K562 (cell line): ENCODE results near the gene MYCBP2. TPM values are rescaled to one million over a fixed set of nuclear protein-coding genes. Genes with fewer than 3 reads are reported as not detected.

ENCODE experiments used
- ATAC-seq: fragments of 200-7000 bp; cut with Tn5 transposase; 3 replicates; pipeline ENCODE4 v1.9.1; 2020; ENCODE audit warnings: moderate library complexity
- BruUV-seq: library from RNA; stranded (reverse); fragments of 400-500 nt; replicated peaks from 2 replicates; lab custom pipeline; 2021; lab: Mats Ljungman, UMichigan
- CTCF ChIA-PET: fragments of 300-600 bp; formaldehyde crosslinking; extraction: SDS; loops from one replicate; lab custom pipeline; 2021; ENCODE audit warnings: low intra/inter-chr PET ratio; lab: Yijun Ruan, JAX
- POLR2A ChIA-PET: fragments of 300-600, 350-650 bp; sonication (Branson Sonifier 250); formaldehyde crosslinking; extraction: SDS; loops from one replicate; lab custom pipeline; 2021; ENCODE audit warnings: antibody characterized with exemption, inconsistent platforms; lab: Yijun Ruan, JAX
- DNase-seq, 4 experiments: peaks; one replicate each; pipeline versions ENCODE4 v3.0.0 to v3.0.0-alpha.2; 2011 to 2018; ENCODE audit warnings: low spot score in 3 of 4, mixed read lengths in 3 of 4; ENCODE audit errors: extremely low read depth in 1 of 4
- FAIRE-seq: peaks from 2 replicates; lab custom pipeline; 2011; peaks lifted over from hg19 to GRCh38; lab: Jason Lieb, UNC
- H2AFZ ChIP-seq: 2 replicates; pipeline ENCODE4 v1.6.0; 2011; ENCODE audit warnings: low read depth, low read length, control low read depth, inconsistent platforms
- H3K27ac ChIP-seq: fragments of 200-600 bp; 3 replicates; pipeline ENCODE4 v1.8.0; 2011; ENCODE audit warnings: low read depth, mild to moderate bottlenecking, control low read depth, inconsistent platforms, low read length, moderate library complexity, mixed read lengths; ENCODE audit errors: extremely low read depth
- H3K27me3 ChIP-seq, 2 experiments: fragments of 300-600 bp in 1 of 2; 2 replicates in 1 of 2; 3 replicates in 1 of 2; pipeline versions ENCODE4 v1.6.0 to v1.8.0; 2011; ENCODE audit warnings: inconsistent platforms in 2 of 2, low read length in 2 of 2, mild to moderate bottlenecking in 1 of 2, mixed read lengths in 1 of 2, moderate library complexity in 1 of 2; ENCODE audit not compliant: control insufficient read depth in 2 of 2, insufficient read depth in 2 of 2
- H3K36me3 ChIP-seq: fragments of 300-600 bp; 3 replicates; pipeline ENCODE4 v1.8.0; 2011; ENCODE audit warnings: mild to moderate bottlenecking, low read length, inconsistent platforms; ENCODE audit not compliant: control insufficient read depth, insufficient read depth
- H3K4me1 ChIP-seq, 2 experiments: fragments of 200-600 bp in 1 of 2; replicated peaks in 1 of 2; 2 replicates in 1 of 2; 3 replicates in 1 of 2; pipeline versions ENCODE4 v1.5.1 to v1.8.0; 2011; ENCODE audit warnings: inconsistent platforms in 2 of 2, low read length in 2 of 2, mild to moderate bottlenecking in 1 of 2, mixed read lengths in 1 of 2, moderate library complexity in 1 of 2; ENCODE audit not compliant: control insufficient read depth in 2 of 2, insufficient read depth in 2 of 2
- H3K4me2 ChIP-seq: 2 replicates; pipeline ENCODE4 v1.6.1; 2011; ENCODE audit warnings: low read length, control low read depth, inconsistent platforms, mixed read lengths; ENCODE audit not compliant: insufficient read depth
- H3K4me3 ChIP-seq: fragments of 200-600 bp; sonication (generic), shearing (Covaris generic); 2 replicates; pipeline ENCODE4 v1.5.1; 2016; ENCODE audit warnings: control low read depth, inconsistent platforms
- H3K79me2 ChIP-seq: fragments of 200-600 bp; 3 replicates; pipeline ENCODE4 v1.8.0; 2011; ENCODE audit warnings: low read length, inconsistent platforms; ENCODE audit not compliant: control insufficient read depth, insufficient read depth
- H3K9ac ChIP-seq, 2 experiments: 2 replicates each; pipeline versions ENCODE4 v1.6.0 to v1.6.1; 2011; ENCODE audit warnings: low read depth in 2 of 2, low read length in 2 of 2, control low read depth in 1 of 2, inconsistent platforms in 1 of 2, mild to moderate bottlenecking in 1 of 2, mixed read lengths in 1 of 2; ENCODE audit not compliant: insufficient read depth in 1 of 2
- H3K9me1 ChIP-seq: one replicate; pipeline ENCODE4 v1.6.0; 2011; ENCODE audit warnings: inconsistent platforms, mild to moderate bottlenecking, low read length, moderate library complexity; ENCODE audit not compliant: control insufficient read depth, insufficient read depth
- H3K9me3 ChIP-seq: replicated peaks from 2 replicates; pipeline ENCODE4 v1.5.1; 2011; ENCODE audit warnings: low read depth, low read length, inconsistent platforms; ENCODE audit not compliant: control insufficient read depth, insufficient read depth
- H4K20me1 ChIP-seq: replicated peaks from 2 replicates; pipeline ENCODE4 v1.6.1; 2011; ENCODE audit warnings: low read length, inconsistent platforms, mixed read lengths; ENCODE audit not compliant: control insufficient read depth, insufficient read depth
- DPF2 ChIP-seq: fragments of 450-650 bp; IDR thresholded peaks from 2 replicates; pipeline ENCODE4 v1.6.1; 2016
- HDGF ChIP-seq: fragments of 450-650 bp; IDR thresholded peaks from 2 replicates; pipeline ENCODE4 v1.6.1; 2016
- NFIC ChIP-seq: fragments of 450-650 bp; IDR thresholded peaks from 2 replicates; pipeline ENCODE4 v1.6.1; 2017; ENCODE audit warnings: mild to moderate bottlenecking, inconsistent platforms
- PTRF ChIP-seq: fragments of 450-650 bp; IDR thresholded peaks from 2 replicates; pipeline ENCODE4 v1.6.1; 2016; ENCODE audit warnings: mild to moderate bottlenecking, missing genetic modification characterization, missing compliant biosample characterization
- SAFB2 ChIP-seq: fragments of 200-400 bp; formaldehyde crosslinking; IDR thresholded peaks from 2 replicates; pipeline ENCODE4 v1.6.1; 2018; ENCODE audit warnings: borderline replicate concordance, low read length, low read depth, moderate library complexity; ENCODE audit not compliant: severe bottlenecking
- THRB ChIP-seq: fragments of 450-650 bp; formaldehyde crosslinking; conservative IDR thresholded peaks from 2 replicates; pipeline ENCODE4 v1.4.0; 2022; ENCODE audit warnings: mild to moderate bottlenecking, missing genetic modification characterization
- TOE1 ChIP-seq, 2 experiments: fragments of 450-650 bp in 1 of 2; sonication (generic) in 1 of 2; formaldehyde crosslinking in 1 of 2; IDR thresholded peaks; 2 replicates each; pipeline versions ENCODE4 v1.7.1 to v1.8.0; 2016 to 2022; ENCODE audit warnings: borderline replicate concordance in 2 of 2, mild to moderate bottlenecking in 2 of 2, antibody characterized with exemption in 1 of 2, inconsistent platforms in 1 of 2, low read depth in 1 of 2, missing genetic modification reagents in 1 of 2, moderate library complexity in 1 of 2
- U2AF1 ChIP-seq: fragments of 200-400 bp; formaldehyde crosslinking; optimal IDR thresholded peaks from 2 replicates; pipeline ENCODE3; 2017; ENCODE audit warnings: mild to moderate bottlenecking, low read depth, low read length, moderate library complexity
- ZBTB7A ChIP-seq: IDR thresholded peaks from 2 replicates; pipeline ENCODE4 v1.6.1; 2011; ENCODE audit warnings: low read depth, mild to moderate bottlenecking, low read length, moderate library complexity, borderline replicate concordance; ENCODE audit not compliant: control insufficient read depth
- ZNF143 ChIP-seq: sonication (generic); formaldehyde crosslinking; IDR thresholded peaks from 2 replicates; pipeline ENCODE4 v1.9.0; 2022; ENCODE audit warnings: mild to moderate bottlenecking, missing genetic modification reagents
- ZNF253 ChIP-seq: fragments of 250-450 bp; sonication (Bioruptor Pico); conservative IDR thresholded peaks from 2 replicates; pipeline ENCODE4 v1.6.1; 2021; ENCODE audit warnings: mild to moderate bottlenecking
- WGBS: fragments of 100-300 bp; shearing (Covaris generic); methylation state at CpG from one replicate; pipeline ENCODE4 v1.1.6; 2016; ENCODE audit warnings: low coverage, mixed read lengths; ENCODE audit not compliant: insufficient coverage; ENCODE audit errors: missing lambda C conversion rate; 5-methylcytosine and 5-hydroxymethylcytosine counted together
- in situ Hi-C: fragments of 300-500 bp; cut with MboI; formaldehyde crosslinking; loops from 4 replicates; pipeline ENCODE4 v1.15.0; 2018; ENCODE audit warnings: inconsistent platforms, mixed read lengths
- intact Hi-C: fragments of 100-400 bp; cut with micrococcal nuclease; formaldehyde crosslinking; loops from 2 replicates; pipeline ENCODE4 v1.14.2; 2022
- polyA plus RNA-seq, 8 experiments: library from polyadenylated mRNA; depleted of rRNA in 4 of 8; stranded (reverse) in 5 of 8; unstranded in 3 of 8; fragments of >200 nt; fragmentation: Nextera tagmentation in 2 of 8; fragmentation: Illumina TruSeq in 1 of 8; extraction: Ambion mirVana in 2 of 8; extraction: Trizol in 1 of 8; gene quantifications; 2 replicates each; pipeline versions ENCODE4 v1.2.1 to v1.2.3, GENCODE V29; 2011 to 2014; ENCODE audit warnings: inconsistent platforms in 1 of 8, missing spikeins in 1 of 8
- total RNA-seq, 7 experiments: library from RNA; depleted of rRNA in 6 of 7; stranded (reverse); fragments of >200 nt in 6 of 7; fragmentation: Illumina TruSeq in 2 of 7; extraction: Trizol in 2 of 7; gene quantifications; 2 replicates each; pipeline versions ENCODE4 v1.2.1 to v1.2.3, GENCODE V29; 2011 to 2021; ENCODE audit warnings: low replicate concordance in 1 of 7

Gene MYCBP2
- total and polyA plus RNA-seq, 9 of the 15 experiments (the other 6 are each of a cell fraction or from before 2014, with no cell fraction given) = 13.2 to 47.2 (median 28.9) TPM

GRCh38 chr13:77053192-77053591, 273.7 kb downstream of the MYCBP2 start:
- FAIRE-seq = no peak
- 88% methylated on average over 4 of the region's 4 CpGs for WGBS

More at GRCh38 chr13:77053192-77053591, 273.7 kb downstream of the MYCBP2 start:
- H3K9me3 ChIP-seq = no peaks in the 10 kb centered on the region
- ChIA-PET POLR2A (no interaction called here), CTCF (no interaction called here)
- no peak overlapping the region for H3K9ac ChIP-seq
- DNase-seq (no peak), ATAC-seq (no peak)
- H3K4me1 ChIP-seq = no peaks in the 10 kb centered on the region
- H3K79me2 ChIP-seq = no peaks in the 10 kb centered on the region
- no TSS peak for BruUV-seq
- no peak overlapping the region for H3K4me3 ChIP-seq
- no peaks in the 10 kb centered on the region for H3K9me1 ChIP-seq
- H2AFZ ChIP-seq = no peak overlapping the region
- peaks cover 39% of the 10 kb centered on the region; the same call in 1 of the 3 replicates for H3K36me3 ChIP-seq
- no peaks in the 10 kb centered on the region for H4K20me1 ChIP-seq
- no peaks in the 10 kb centered on the region for H3K27me3 ChIP-seq
- no peak overlapping the region for H3K27ac ChIP-seq
- TF ChIP-seq TOE1 (IDR thresholded peaks at IDR 0.05; ENCODE audit: borderline replicate concordance) (no peak), TOE1 (CRISPR knock-in tag; IDR thresholded peaks at IDR 0.05; ENCODE audit: borderline replicate concordance, low read depth) (no peak), ZNF253 (no peak), DPF2 (no peak), PTRF (tag) (no peak), U2AF1 (no peak), NFIC (no peak), THRB (CRISPR knock-in tag) (no peak), ZNF143 (CRISPR knock-in tag) (no peak), HDGF (no peak), SAFB2 (no peak), ZBTB7A (no peak)
- no peak overlapping the region for H3K4me2 ChIP-seq
- intact Hi-C loops = no loop called here
- in situ Hi-C loops = no loop called here
